ENCODE measurements around the gene LHFPL2. TPM values are rescaled to one million over a fixed set of nuclear protein-coding genes. Genes with fewer than 3 reads are reported as not detected.
"Not testable (repeated sequence)": the region's sequence is repeated elsewhere in the genome, so short reads cannot be mapped to it uniquely, and the experiment has no call there.

Gene LHFPL2
- total and polyA plus RNA-seq, 7 donors = 1.1 to 6.4 (median 3.6) TPM

GRCh38 chr5:78622302-78622971, 26.1 kb downstream of the LHFPL2 start:
- Histone ChIP-seq H3K4me3 (no peak overlapping the region), H3K4me1 (peaks cover 6% of the 10 kb centered on the region), H3K9me3 (peaks cover 3% of the 10 kb centered on the region), H3K27ac (no peak overlapping the region), H3K27me3 (ENCODE audit: insufficient read depth in 3 of 3, low read length in 2 of 3) (no peaks in the 10 kb centered on the region), H3K36me3 (ENCODE audit: insufficient read depth in 1 of 2, low read depth in 1 of 2) (no peaks in the 10 kb centered on the region)
- ATAC-seq = no peak
- WGBS, 3 donors = 95 to 100% (median 99%) methylated on average over 3 of the region's 3 CpGs
- intact Hi-C loops (cut with DNase I) = no loop called here
- no peak for TF ChIP-seq CTCF (IDR thresholded peaks at IDR 0.05)
- no peak for DNase-seq

GRCh38 chr5:78621291-78621738, 27.3 kb downstream of the LHFPL2 start:
- Histone ChIP-seq H3K27ac (no peak overlapping the region), H3K36me3 (ENCODE audit: insufficient read depth in 1 of 2, low read depth in 1 of 2) (no peaks in the 10 kb centered on the region), H3K9me3 (peaks cover 3% of the 10 kb centered on the region), H3K4me1 (peaks cover 6% of the 10 kb centered on the region), H3K27me3 (ENCODE audit: insufficient read depth in 3 of 3, low read length in 2 of 3) (no peaks in the 10 kb centered on the region), H3K4me3 (no peak overlapping the region)
- no peak for DNase-seq
- WGBS, 3 donors = 34 to 56% (median 41%) methylated on average over 3 of the region's 3 CpGs
- no peak for ATAC-seq
- TF ChIP-seq CTCF (IDR thresholded peaks at IDR 0.05) = no peak
- intact Hi-C loops (cut with DNase I) = no loop called here

GRCh38 chr5:78620119-78620518, 28.5 kb downstream of the LHFPL2 start:
- intact Hi-C loops (cut with DNase I); H3K9me3 ChIP-seq; H3K4me3 ChIP-seq; ATAC-seq; DNase-seq; H3K27ac ChIP-seq; H3K27me3 ChIP-seq (ENCODE audit: insufficient read depth in 3 of 3, low read length in 2 of 3); H3K36me3 ChIP-seq (ENCODE audit: insufficient read depth in 1 of 2, low read depth in 1 of 2); H3K4me1 ChIP-seq: not testable (repeated sequence)
- 97 to 98% (median 98%) methylated on average over 4 of the region's 4 CpGs for WGBS, 3 donors

GRCh38 chr5:78618303-78618702, 30.3 kb downstream of the LHFPL2 start:
- H3K27me3 ChIP-seq (ENCODE audit: insufficient read depth in 3 of 3, low read length in 2 of 3) = no peaks in the 10 kb centered on the region
- 98% methylated on average over 10 of the region's 10 CpGs for WGBS, 3 donors
- H3K4me1 ChIP-seq = no peaks in the 10 kb centered on the region
- intact Hi-C loops (cut with DNase I) = no loop called here
- H3K9me3 ChIP-seq = peaks cover 3% of the 10 kb centered on the region
- ATAC-seq (no peak), DNase-seq (no peak)
- no peaks in the 10 kb centered on the region for H3K36me3 ChIP-seq (ENCODE audit: insufficient read depth in 1 of 2, low read depth in 1 of 2)
- H3K4me3 ChIP-seq = no peak overlapping the region
- no peak for TF ChIP-seq CTCF (IDR thresholded peaks at IDR 0.05)
- no peak overlapping the region for H3K27ac ChIP-seq

- Histone ChIP-seq H3K27me3 (ENCODE audit: insufficient read depth in 3 of 3, low read length in 2 of 3) (no peaks in the 10 kb centered on the region), H3K4me3 (no peak overlapping the region), H3K27ac (no peak overlapping the region), H3K9me3 (peaks cover 3% of the 10 kb centered on the region), H3K4me1 (no peaks in the 10 kb centered on the region), H3K36me3 (ENCODE audit: insufficient read depth in 1 of 2, low read depth in 1 of 2) (no peaks in the 10 kb centered on the region)
- DNase-seq = no peak
- no peak for TF ChIP-seq CTCF (IDR thresholded peaks at IDR 0.05)
- intact Hi-C loops (cut with DNase I) = no loop called here
- ATAC-seq = no peak
- 81 to 95% (median 93%) methylated on average over 1 of the region's 1 CpG for WGBS, 3 donors
These were observed 32.9 kb downstream of the LHFPL2 start for GRCh38 chr5:78615697-78616096.
